Muscle of leg (tissue), 16 donors: ENCODE measurements around the gene SCML2. TPM values are rescaled to one million over a fixed set of nuclear protein-coding genes. Genes with fewer than 3 reads are reported as not detected.
A peak's percentile ranks its signal among the peaks of the same experiment; 100 is the strongest.
"Not testable (repeated sequence)": the region's sequence is repeated elsewhere in the genome, so short reads cannot be mapped to it uniquely, and the experiment has no call there.

Source experiments
- DNase-seq: peaks from one replicate; pipeline ENCODE4 v3.0.0; 2013
- H3K27ac ChIP-seq: one replicate; pipeline ENCODE4 v1.5.1; 2013; ENCODE audit warnings: mild to moderate bottlenecking, low read length, control low read depth
- H3K27me3 ChIP-seq: one replicate; pipeline ENCODE4 v1.6.1; 2013; ENCODE audit warnings: low read length; ENCODE audit not compliant: control insufficient read depth, insufficient read depth
- H3K36me3 ChIP-seq: one replicate; pipeline ENCODE4 v1.6.1; 2013; ENCODE audit warnings: low read length; ENCODE audit not compliant: control insufficient read depth, insufficient read depth
- H3K4me1 ChIP-seq: one replicate; pipeline ENCODE4 v1.6.1; 2013; ENCODE audit warnings: low read length; ENCODE audit not compliant: control insufficient read depth, insufficient read depth
- H3K4me3 ChIP-seq: one replicate; pipeline ENCODE4 v1.5.1; 2013; ENCODE audit warnings: low read length, control low read depth
- H3K9me3 ChIP-seq: replicated peaks from 2 replicates; pipeline ENCODE4 v1.6.1; 2013; ENCODE audit warnings: low read depth, low read length; ENCODE audit not compliant: control insufficient read depth
- WGBS: methylation state at CpG from one replicate; pipeline ENCODE4 v1.1.5; 2013; ENCODE audit warnings: missing lambda C conversion rate; ENCODE audit not compliant: insufficient coverage; 5-methylcytosine and 5-hydroxymethylcytosine counted together
- long read RNA-seq, 11 donors: transcript quantifications; one replicate each; lab custom pipeline, GENCODE V29; 2026
- polyA plus RNA-seq, 8 donors: library from polyadenylated mRNA; unstranded; fragments of 120-200 nt; gene quantifications; one replicate each; pipeline versions ENCODE4 v1.2.1 to v1.2.3, GENCODE V29; 2013; ENCODE audit warnings: inconsistent platforms in 1 of 8, low replicate concordance in 1 of 8; ENCODE audit not compliant: insufficient read length in 8 of 8, insufficient read depth in 1 of 8
- total RNA-seq: library from RNA; stranded (reverse); fragments of 120-200 nt; gene quantifications from one replicate; pipeline ENCODE4 v1.2.4, GENCODE V29; 2013

The SCML2 gene
- total RNA-seq, result 6.3 TPM
- 1 to 10 TPM; 7.0 to 9.9 (median 7.7) TPM for polyA plus RNA-seq
- long read RNA-seq, donor 1, result 0 reads
- long read RNA-seq, donor 2, result 0 reads
- long read RNA-seq, donor 3, result 0 reads
- long read RNA-seq, donor 4, result 0 reads
- long read RNA-seq, donor 5, result 0 reads
- long read RNA-seq, donor 6, full-length matches to known transcripts, result 1 of 1 reads
- long read RNA-seq, donor 6, partial matches to known transcripts, result 0 of 1 reads
- long read RNA-seq, donor 6, other reads (novel, unspliced or antisense), result 0 of 1 reads
- long read RNA-seq, donor 7, full-length matches to known transcripts, result 1 of 1 reads
- long read RNA-seq, donor 7, partial matches to known transcripts, result 0 of 1 reads
- long read RNA-seq, donor 7, other reads (novel, unspliced or antisense), result 0 of 1 reads
- long read RNA-seq, donor 8, result 0 reads
- long read RNA-seq, donor 9, result 0 reads
- long read RNA-seq, donor 10, result 0 reads
- long read RNA-seq, donor 11, result 0 reads

DNA sequence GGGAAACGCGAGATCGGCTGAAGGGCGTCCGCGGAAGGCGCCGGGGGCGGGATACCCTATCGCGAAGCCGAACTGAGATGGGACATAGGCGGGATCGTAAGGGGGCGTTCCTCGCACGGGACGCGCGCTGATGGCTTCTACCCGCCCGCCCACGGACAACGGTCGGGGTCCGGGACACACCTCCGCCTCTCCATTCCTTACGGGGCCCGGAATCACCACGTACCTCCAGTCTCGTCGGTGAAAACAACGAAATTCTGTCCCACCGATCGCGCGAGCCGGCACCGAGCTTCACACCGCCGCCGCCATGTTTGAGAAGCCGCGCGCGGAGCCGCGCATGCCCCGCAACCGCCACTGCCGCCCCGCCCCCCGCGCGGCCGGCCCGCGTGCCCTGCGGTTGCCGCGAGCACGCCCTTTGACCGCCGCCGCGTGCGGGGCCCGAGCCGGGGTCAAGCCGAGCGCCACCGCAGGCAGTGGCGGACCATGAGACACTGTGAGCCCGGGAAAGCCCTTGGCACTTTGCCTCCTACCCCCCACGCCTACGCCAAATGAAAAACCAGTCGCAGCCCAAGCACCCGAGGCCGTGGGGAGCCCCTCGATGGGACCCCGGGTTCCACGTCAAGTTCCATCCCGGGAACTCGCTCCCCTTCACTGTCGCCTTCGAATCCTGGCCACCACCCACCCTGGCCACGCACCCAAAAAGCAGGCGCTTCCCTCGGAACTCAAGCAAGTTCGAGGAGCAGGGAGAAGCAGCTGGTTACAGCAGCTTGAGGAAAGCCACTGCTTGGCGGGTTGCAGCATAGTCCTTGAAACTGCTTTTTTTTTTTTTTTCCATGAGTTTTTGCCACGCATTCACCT, at the start of gene SCML2:
SCML2 (minus strand) TSS at position 320 of the 855 bp plus-strand sequence. CDS start 20,617 bp downstream, outside the sequence.
- H3K4me3 ChIP-seq, result peak within 1 kb of the TSS; percentile 60
- DNase-seq, result peak; percentile 77
- no peaks in the 10 kb centered on the region for H3K36me3 ChIP-seq
- 27% methylated on average over 92 of the region's 92 CpGs for WGBS
- H3K9me3 ChIP-seq, result no peaks in the 10 kb centered on the region
- peaks cover 26% of the 10 kb centered on the region for H3K27me3 ChIP-seq
- peak within 1 kb of the TSS; percentile 80 for H3K27ac ChIP-seq
- H3K4me1 ChIP-seq, result no peaks in the 10 kb centered on the region

GRCh38 chrX:18401848-18402213, 47.3 kb upstream of the SCML2 start:
- WGBS, result 52% methylated on average over 3 of the region's 4 CpGs
- no peak for DNase-seq

DNA sequence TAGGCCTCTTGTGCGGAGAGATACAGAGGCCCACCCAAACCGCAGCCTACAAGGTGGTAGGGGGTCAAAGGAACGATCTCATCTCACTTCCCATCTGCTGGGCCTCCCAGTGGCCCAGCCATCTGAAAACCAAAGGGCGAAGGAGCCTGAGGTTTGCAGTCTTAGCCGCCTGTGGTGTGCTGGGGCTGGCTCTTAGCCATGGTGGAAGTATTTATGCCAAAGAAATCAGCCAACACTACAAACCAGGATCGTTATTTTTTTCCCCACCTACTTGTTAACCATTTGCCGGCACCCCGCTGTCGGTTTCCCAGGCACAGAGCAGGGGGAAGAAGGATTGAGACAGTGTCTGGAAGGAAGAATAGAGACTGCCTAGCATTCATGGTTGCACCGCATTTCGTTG, 40.0 kb upstream of the SCML2 start:
- H3K27ac ChIP-seq, result no peak overlapping the region
- no peaks in the 10 kb centered on the region for H3K4me1 ChIP-seq
- no peaks in the 10 kb centered on the region for H3K9me3 ChIP-seq
- no peak overlapping the region for H3K4me3 ChIP-seq
- no peak for DNase-seq
- H3K36me3 ChIP-seq, result no peaks in the 10 kb centered on the region
- peaks cover 6% of the 10 kb centered on the region for H3K27me3 ChIP-seq
- WGBS, result 80% methylated on average over 3 of the region's 11 CpGs

More at GRCh38 chrX:18401848-18402213, 47.3 kb upstream of the SCML2 start:
- Histone ChIP-seq H3K9me3 (no peaks in the 10 kb centered on the region), H3K27me3 (peaks cover under 1% of the 10 kb centered on the region), H3K4me3 (no peak overlapping the region), H3K27ac (no peak overlapping the region), H3K4me1 (no peaks in the 10 kb centered on the region), H3K36me3 (no peaks in the 10 kb centered on the region)

DNA sequence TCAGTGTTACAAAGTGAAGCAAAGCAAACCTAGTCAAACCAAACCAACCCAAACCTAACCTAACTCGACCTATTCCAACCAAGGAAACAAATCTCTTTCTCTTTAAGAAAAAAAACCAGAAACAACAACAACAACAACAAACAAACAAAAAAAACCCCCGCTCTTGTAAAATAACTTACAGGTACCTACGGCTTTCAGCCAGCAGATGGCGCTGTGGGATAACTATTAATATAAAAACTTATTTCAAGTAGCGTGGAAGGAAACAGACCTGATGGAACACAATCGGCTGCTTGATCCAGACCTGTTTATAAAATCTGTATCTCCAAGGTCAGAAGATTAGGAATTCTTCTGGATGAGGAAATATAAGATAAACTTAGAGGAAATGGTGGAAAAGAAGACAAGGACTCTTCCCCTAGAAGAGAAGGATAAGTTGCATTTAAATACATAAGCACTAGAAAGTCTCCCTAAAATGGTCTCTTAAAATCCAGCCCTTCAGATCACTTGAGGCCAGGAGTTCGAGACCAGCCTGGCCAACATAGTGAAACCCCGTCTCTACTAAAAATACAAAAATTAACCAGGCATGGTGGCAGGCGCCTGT, 36.6 kb upstream of the SCML2 start:
- Histone ChIP-seq H3K36me3 (no peaks in the 10 kb centered on the region), H3K9me3 (no peaks in the 10 kb centered on the region), H3K27ac (no peak overlapping the region), H3K27me3 (peaks cover 9% of the 10 kb centered on the region), H3K4me1 (no peaks in the 10 kb centered on the region), H3K4me3 (no peak overlapping the region)
- WGBS, result 0% methylated on average over 1 of the region's 9 CpGs
- DNase-seq, result peak; percentile 69

- WGBS, result no CpG with 5 or more reads among the region's 3 CpGs
- Histone ChIP-seq H3K27me3 (peaks cover 9% of the 10 kb centered on the region), H3K36me3 (no peaks in the 10 kb centered on the region), H3K4me3 (no peak overlapping the region), H3K4me1 (no peaks in the 10 kb centered on the region), H3K27ac (no peak overlapping the region), H3K9me3 (no peaks in the 10 kb centered on the region)
- no peak for DNase-seq
Observed at GRCh38 chrX:18389966-18390365, 35.5 kb upstream of the SCML2 start.

DNA sequence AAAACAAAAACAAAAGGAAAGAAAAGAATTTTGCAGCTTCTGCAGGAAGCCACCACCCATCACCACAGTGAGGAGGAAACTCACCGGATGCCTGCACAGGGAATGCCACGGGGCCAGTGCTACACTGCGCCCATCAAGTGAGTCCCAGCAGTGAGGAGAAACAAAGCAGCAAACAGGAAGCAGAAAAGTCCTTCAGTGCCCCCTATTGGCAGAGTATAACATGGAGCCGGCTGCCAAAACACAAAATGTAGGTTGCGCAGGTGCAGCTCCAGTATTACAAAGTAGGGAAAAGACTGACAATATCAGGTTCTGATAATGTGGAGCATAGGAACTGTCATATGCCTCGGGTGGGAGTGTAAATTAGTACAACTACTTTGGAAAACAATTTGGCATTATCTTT, 23.3 kb upstream of the SCML2 start:
- Histone ChIP-seq H3K27me3 (no peaks in the 10 kb centered on the region), H3K9me3 (peaks cover 2% of the 10 kb centered on the region), H3K36me3 (no peaks in the 10 kb centered on the region), H3K27ac (no peak overlapping the region), H3K4me3 (no peak overlapping the region), H3K4me1 (no peaks in the 10 kb centered on the region)
- WGBS, result 34% methylated on average over 4 of the region's 6 CpGs
- DNase-seq, result no peak

DNA sequence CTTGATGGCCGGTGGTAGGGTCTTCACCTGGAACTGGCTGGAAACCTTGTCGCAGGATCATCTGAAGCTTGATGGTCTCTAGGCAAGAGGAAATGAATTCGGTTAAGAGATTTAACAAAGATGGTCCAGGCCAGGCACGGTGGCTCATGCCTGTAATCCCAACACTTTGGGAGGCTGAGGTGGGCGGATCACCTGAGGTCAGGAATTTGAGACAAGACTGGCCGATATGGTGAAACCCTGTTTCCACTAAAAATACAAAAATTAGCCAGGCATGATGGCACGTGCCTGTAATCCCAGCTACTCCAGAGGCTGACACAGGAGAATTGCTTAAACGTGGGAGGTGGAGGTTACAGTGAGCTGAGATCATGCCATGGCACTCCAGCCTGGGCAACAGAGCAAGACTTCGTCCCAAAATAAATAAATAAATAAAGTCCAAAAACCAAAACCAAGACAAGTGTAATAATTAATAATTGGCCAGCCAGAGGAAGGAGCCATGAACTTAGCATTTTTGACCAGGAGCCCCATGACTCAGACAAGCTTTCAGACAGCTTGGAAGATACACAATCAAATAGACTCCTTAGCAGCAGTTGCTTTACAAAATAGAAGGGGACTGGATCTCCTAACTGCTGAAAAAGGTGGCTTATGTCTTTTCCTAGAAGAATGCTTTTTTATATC, 20.8 kb upstream of the SCML2 start:
- not testable (repeated sequence) for H3K4me3 ChIP-seq, H3K36me3 ChIP-seq, H3K9me3 ChIP-seq, H3K4me1 ChIP-seq, H3K27me3 ChIP-seq, H3K27ac ChIP-seq, DNase-seq
- WGBS, result 87% methylated on average over 5 of the region's 9 CpGs

- not testable (repeated sequence) for H3K4me3 ChIP-seq
- no CpG with 5 or more reads among the region's 5 CpGs for WGBS
- peaks cover 17% of the 10 kb centered on the region for H3K27me3 ChIP-seq
Observed at GRCh38 chrX:18369096-18369495, 14.6 kb upstream of the SCML2 start.

DNA sequence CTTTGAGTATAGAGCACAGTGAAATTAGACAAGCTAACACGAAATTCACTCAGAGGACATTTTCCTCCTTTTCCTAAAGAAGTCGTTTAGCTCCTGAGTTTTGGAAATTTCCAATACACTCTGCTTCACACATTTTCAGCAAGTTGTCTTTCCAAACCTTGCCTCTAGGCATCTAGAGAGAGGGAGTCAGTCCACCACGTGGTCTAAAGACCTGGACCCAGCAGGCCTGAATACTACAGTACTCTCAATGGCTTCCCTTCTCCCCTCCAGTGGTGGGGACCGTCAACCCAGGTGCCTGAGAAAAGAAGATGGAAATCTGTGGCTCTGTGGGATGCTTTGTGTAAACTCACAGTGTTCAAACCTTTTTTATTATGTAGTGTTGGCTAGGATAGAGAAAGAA, 13.9 kb upstream of the SCML2 start:
- Histone ChIP-seq H3K36me3 (no peaks in the 10 kb centered on the region), H3K27ac (no peak overlapping the region), H3K4me3 (no peak overlapping the region), H3K9me3 (no peaks in the 10 kb centered on the region), H3K4me1 (no peaks in the 10 kb centered on the region), H3K27me3 (peaks cover 17% of the 10 kb centered on the region)
- no peak for DNase-seq
- no CpG with 5 or more reads among the region's 4 CpGs for WGBS

More at GRCh38 chrX:18369096-18369495, 14.6 kb upstream of the SCML2 start:
- H3K4me1 ChIP-seq, DNase-seq, H3K27ac ChIP-seq, H3K9me3 ChIP-seq, H3K36me3 ChIP-seq: not testable (repeated sequence)
